ENCODE results near the gene ITGAV. TPM values are rescaled to one million over a fixed set of nuclear protein-coding genes. Genes with fewer than 3 reads are reported as not detected.

The ITGAV gene
- total and polyA plus RNA-seq, 12 donors = 17.2 to 292 (median 223) TPM

- intact Hi-C loops (cut with DNase I) = no loop called here
- H3K4me1 ChIP-seq = no peaks in the 10 kb centered on the region
- DNase-seq (no peak), ATAC-seq (no peak)
- no peak for TF ChIP-seq CTCF (IDR thresholded peaks at IDR 0.05)
- no peaks in the 10 kb centered on the region for H3K27me3 ChIP-seq
- no peak overlapping the region for H3K4me3 ChIP-seq
- 86 to 89% methylated on average over 4 of the region's 4 CpGs for WGBS, 2 donors
- H3K9me3 ChIP-seq = no peaks in the 10 kb centered on the region
- no peak overlapping the region for H3K27ac ChIP-seq
- no peaks in the 10 kb centered on the region for H3K36me3 ChIP-seq
Observed at GRCh38 chr2:186718903-186719302, 129.0 kb downstream of the ITGAV start.

- H3K4me1 ChIP-seq = no peaks in the 10 kb centered on the region
- ATAC-seq = no peak
- DNase-seq = no peak
- intact Hi-C loops (cut with DNase I) = no loop called here
- no peaks in the 10 kb centered on the region for H3K27me3 ChIP-seq
- H3K9me3 ChIP-seq = no peaks in the 10 kb centered on the region
- no peaks in the 10 kb centered on the region for H3K36me3 ChIP-seq
- no peak overlapping the region for H3K4me3 ChIP-seq
- TF ChIP-seq CTCF (IDR thresholded peaks at IDR 0.05) = no peak
- no peak overlapping the region for H3K27ac ChIP-seq
Observed at GRCh38 chr2:186721956-186722355, 132.1 kb downstream of the ITGAV start.

GRCh38 chr2:186724736-186725135 is 134.9 kb downstream of the ITGAV start:
- TF ChIP-seq CTCF (IDR thresholded peaks at IDR 0.05) = no peak
- no peak for ATAC-seq
- Histone ChIP-seq H3K4me1 (no peaks in the 10 kb centered on the region), H3K36me3 (no peaks in the 10 kb centered on the region), H3K27me3 (no peaks in the 10 kb centered on the region), H3K4me3 (no peak overlapping the region), H3K9me3 (no peaks in the 10 kb centered on the region), H3K27ac (no peak overlapping the region)
- intact Hi-C loops (cut with DNase I) = no loop called here
- 81 to 99% methylated on average over 7 of the region's 7 CpGs for WGBS, 2 donors
- DNase-seq = no peak

GRCh38 chr2:186725783-186726182 is 135.9 kb downstream of the ITGAV start:
- intact Hi-C loops (cut with DNase I) = no loop called here
- Histone ChIP-seq H3K27ac (no peak overlapping the region), H3K27me3 (no peaks in the 10 kb centered on the region), H3K4me3 (no peak overlapping the region), H3K9me3 (no peaks in the 10 kb centered on the region), H3K4me1 (no peaks in the 10 kb centered on the region), H3K36me3 (no peaks in the 10 kb centered on the region)
- ATAC-seq = no peak
- no peak for TF ChIP-seq CTCF (IDR thresholded peaks at IDR 0.05)
- WGBS, 2 donors = 87 to 92% methylated on average over 1 of the region's 1 CpG
- no peak for DNase-seq

GRCh38 chr2:186726938-186727337 is 137.1 kb downstream of the ITGAV start:
- no peaks in the 10 kb centered on the region for H3K36me3 ChIP-seq
- no peak overlapping the region for H3K4me3 ChIP-seq
- intact Hi-C loops (cut with DNase I) = no loop called here
- ATAC-seq = no peak
- H3K27ac ChIP-seq = no peak overlapping the region
- H3K9me3 ChIP-seq = peaks cover 0 to 8% (median 0%) of the 10 kb centered on the region in 11 donors
- no peak for DNase-seq
- no peak for TF ChIP-seq CTCF (IDR thresholded peaks at IDR 0.05)
- no peaks in the 10 kb centered on the region for H3K4me1 ChIP-seq
- H3K27me3 ChIP-seq = no peaks in the 10 kb centered on the region
- 83 to 86% methylated on average over 3 of the region's 3 CpGs for WGBS, 2 donors

Measured in heart right ventricle (tissue), 16 donors.